ENCODE results near the gene AGMO. TPM values are rescaled to one million over a fixed set of nuclear protein-coding genes. Genes with fewer than 3 reads are reported as not detected.

Gene AGMO
- total and polyA plus RNA-seq, 2 of the 8 experiments (the other 6 are each of a cell fraction or from before 2014, with no cell fraction given): 0.22 to 0.45 TPM

DNA sequence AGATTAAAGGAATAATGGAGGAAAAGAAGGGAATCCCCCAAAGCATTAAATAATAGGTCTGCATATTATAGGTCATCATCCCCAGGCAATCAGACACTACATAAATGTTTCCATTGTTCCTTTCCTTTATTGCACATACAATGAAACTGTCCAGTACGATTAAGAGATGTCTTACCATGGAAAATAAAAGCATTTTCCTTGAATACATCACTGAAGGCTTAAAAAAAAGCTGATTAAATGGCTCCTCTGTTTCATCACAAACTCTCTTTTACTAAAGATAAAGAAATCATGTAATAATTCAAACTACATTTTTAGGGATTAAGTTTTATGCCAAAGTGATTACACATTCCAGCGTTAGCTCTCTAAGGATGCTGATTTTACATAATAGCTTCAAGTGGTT is 316.0 kb downstream of the AGMO start:
- Histone ChIP-seq H3K4ac (replicated peaks; ENCODE audit: insufficient read length, low read depth, low read length) (no peak overlapping the region), H3K14ac (ENCODE audit: insufficient read length) (no peak overlapping the region), H3K79me2 (ENCODE audit: control insufficient read depth in 1 of 2, insufficient read depth in 2 of 2, low read length in 2 of 2) (no peaks in the 10 kb centered on the region), H2BK120ac (replicated peaks; ENCODE audit: low read depth, low read length) (no peak overlapping the region), H3K4me3 (ENCODE audit: extremely low read depth in 1 of 4, insufficient read depth in 2 of 4, low read depth in 3 of 4, low read length in 4 of 4) (no peak overlapping the region), H3K23me2 (ENCODE audit: low read depth, low read length) (no peaks in the 10 kb centered on the region; the same call in 1 of the 2 replicates), H3K27me3 (replicated peaks in 1 of 4; ENCODE audit: control insufficient read depth in 3 of 4, extremely low read depth in 1 of 4, insufficient read depth in 3 of 4, low read length in 3 of 4) (no peaks in the 10 kb centered on the region), H3K23ac (ENCODE audit: insufficient read length) (no peak overlapping the region), H2BK20ac (ENCODE audit: low read length) (no peak overlapping the region), H3K18ac (ENCODE audit: extremely low read depth, low read length) (no peak overlapping the region), H2BK15ac (ENCODE audit: low read length) (no peak overlapping the region), H3K36me3 (ENCODE audit: control insufficient read depth in 2 of 4, insufficient read depth in 4 of 4, low read length in 3 of 4) (no peaks in the 10 kb centered on the region), H2AFZ (ENCODE audit: low read length) (no peak overlapping the region), H3K9me3 (ENCODE audit: insufficient read depth in 2 of 2, low read depth in 1 of 2, low read length in 1 of 2) (no peaks in the 10 kb centered on the region), H2BK5ac (ENCODE audit: low read depth, low read length) (no peak overlapping the region), H3K9ac (replicated peaks in 1 of 4; ENCODE audit: extremely low read depth in 1 of 4, low read depth in 3 of 4, low read length in 3 of 4) (no peak overlapping the region), H3K4me2 (ENCODE audit: insufficient read depth in 1 of 2, low read depth in 2 of 2, low read length in 2 of 2) (no peak overlapping the region), H4K20me1 (replicated peaks in 1 of 2; ENCODE audit: control insufficient read depth in 1 of 2, insufficient read depth in 2 of 2, low read length in 2 of 2) (no peaks in the 10 kb centered on the region), H3K56ac (replicated peaks; ENCODE audit: insufficient read length, low read depth, low read length) (no peak overlapping the region), H4K5ac (ENCODE audit: insufficient read length, low read depth, low read length) (no peak overlapping the region), H4K91ac (replicated peaks; ENCODE audit: insufficient read length, low read length) (no peak overlapping the region), H4K8ac (ENCODE audit: extremely low read depth, insufficient read depth, low read length) (no peak overlapping the region), H3K27ac (ENCODE audit: low read depth, low read length) (no peak overlapping the region), H2AK5ac (ENCODE audit: low read depth, low read length) (no peak overlapping the region), H3K79me1 (ENCODE audit: low read depth, low read length) (no peaks in the 10 kb centered on the region), H3K4me1 (replicated peaks in 1 of 4; ENCODE audit: control insufficient read depth in 3 of 4, insufficient read depth in 4 of 4, low read length in 3 of 4) (no peaks in the 10 kb centered on the region), H2BK12ac (ENCODE audit: low read depth, low read length) (no peak overlapping the region)
- WGBS, 2 experiments (ENCODE audit: extremely low coverage in 1 of 2, insufficient coverage in 1 of 2, insufficient read length in 1 of 2, insufficient replicate concordance in 2 of 2, low coverage in 1 of 2, low lambda C conversion rate in 2 of 2, missing lambda C conversion rate in 1 of 2): 90% methylated on average over 2 of the region's 2 CpGs; no CpG with 5 or more reads in 1 of the 2 experiments
- ChIA-PET CTCF (ENCODE audit: partially characterized antibody) (no interaction called here), POLR2A (ENCODE audit: partially characterized antibody) (no interaction called here)
- DNase-seq (ENCODE audit: low read depth in 1 of 2, low spot score in 2 of 2) (no peak), FAIRE-seq (no peak)
- no peak for TF ChIP-seq GABPA (IDR thresholded peaks at IDR 0.05; ENCODE audit: borderline replicate concordance, insufficient read depth, low read length)
